ENCODE results near the gene AFDN. TPM values are rescaled to one million over a fixed set of nuclear protein-coding genes. Genes with fewer than 3 reads are reported as not detected.

The AFDN gene
- total RNA-seq, 4 donors from 2014 or later = 196 to 311 (median 224) TPM

DNA sequence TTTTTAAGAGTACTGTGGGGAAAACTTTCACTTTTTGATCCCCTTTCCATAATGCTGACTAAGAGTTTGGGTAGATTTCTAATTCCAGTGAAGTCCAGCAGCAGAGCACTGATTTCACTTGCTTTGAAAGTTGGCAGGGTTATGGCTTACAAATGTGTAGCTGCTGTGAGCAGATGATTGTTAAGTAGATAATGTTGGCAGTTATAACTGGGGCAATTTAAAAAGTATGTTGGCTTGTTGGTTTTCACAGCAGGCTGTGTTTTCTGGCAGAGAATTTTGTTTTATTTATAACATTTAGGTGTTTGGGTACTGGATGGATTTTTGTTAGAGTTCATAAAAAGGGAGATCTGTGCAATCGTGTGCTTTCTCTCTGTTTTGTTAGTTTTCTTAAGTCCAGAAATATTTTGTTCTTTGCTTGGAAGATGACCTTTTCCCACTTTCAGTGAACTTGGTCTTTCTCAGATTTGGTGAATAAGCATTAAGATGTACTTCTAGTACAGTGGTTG, 31.4 kb downstream of the AFDN start:
- 12 to 24% methylated on average over 1 of the region's 1 CpG for WGBS, 2 donors
- no peaks in the 10 kb centered on the region for H3K27me3 ChIP-seq
- no peaks in the 10 kb centered on the region for H3K36me3 ChIP-seq
- peak in 1 of 2 donors; percentile 35 for TF ChIP-seq POLR2A (IDR thresholded peaks at IDR 0.05)
- TF ChIP-seq, protein P1, sequence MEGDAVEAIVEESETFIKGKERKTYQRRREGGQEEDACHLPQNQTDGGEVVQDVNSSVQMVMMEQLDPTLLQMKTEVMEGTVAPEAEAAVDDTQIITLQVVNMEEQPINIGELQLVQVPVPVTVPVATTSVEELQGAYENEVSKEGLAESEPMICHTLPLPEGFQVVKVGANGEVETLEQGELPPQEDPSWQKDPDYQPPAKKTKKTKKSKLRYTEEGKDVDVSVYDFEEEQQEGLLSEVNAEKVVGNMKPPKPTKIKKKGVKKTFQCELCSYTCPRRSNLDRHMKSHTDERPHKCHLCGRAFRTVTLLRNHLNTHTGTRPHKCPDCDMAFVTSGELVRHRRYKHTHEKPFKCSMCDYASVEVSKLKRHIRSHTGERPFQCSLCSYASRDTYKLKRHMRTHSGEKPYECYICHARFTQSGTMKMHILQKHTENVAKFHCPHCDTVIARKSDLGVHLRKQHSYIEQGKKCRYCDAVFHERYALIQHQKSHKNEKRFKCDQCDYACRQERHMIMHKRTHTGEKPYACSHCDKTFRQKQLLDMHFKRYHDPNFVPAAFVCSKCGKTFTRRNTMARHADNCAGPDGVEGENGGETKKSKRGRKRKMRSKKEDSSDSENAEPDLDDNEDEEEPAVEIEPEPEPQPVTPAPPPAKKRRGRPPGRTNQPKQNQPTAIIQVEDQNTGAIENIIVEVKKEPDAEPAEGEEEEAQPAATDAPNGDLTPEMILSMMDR (IDR thresholded peaks at IDR 0.05) = no peak
- peaks cover 85 to 88% of the 10 kb centered on the region in 2 donors for H3K4me1 ChIP-seq
- H3K9me3 ChIP-seq = no peaks in the 10 kb centered on the region
- H3K4me3 ChIP-seq (replicated peaks in 1 of 3) = no peak overlapping the region
- DNase-seq = no peak
- peak overlapping the region; percentile 60 to 74 (median 70) for H3K27ac ChIP-seq
- intact Hi-C loops (cut with DNase I) = no loop called here

DNA sequence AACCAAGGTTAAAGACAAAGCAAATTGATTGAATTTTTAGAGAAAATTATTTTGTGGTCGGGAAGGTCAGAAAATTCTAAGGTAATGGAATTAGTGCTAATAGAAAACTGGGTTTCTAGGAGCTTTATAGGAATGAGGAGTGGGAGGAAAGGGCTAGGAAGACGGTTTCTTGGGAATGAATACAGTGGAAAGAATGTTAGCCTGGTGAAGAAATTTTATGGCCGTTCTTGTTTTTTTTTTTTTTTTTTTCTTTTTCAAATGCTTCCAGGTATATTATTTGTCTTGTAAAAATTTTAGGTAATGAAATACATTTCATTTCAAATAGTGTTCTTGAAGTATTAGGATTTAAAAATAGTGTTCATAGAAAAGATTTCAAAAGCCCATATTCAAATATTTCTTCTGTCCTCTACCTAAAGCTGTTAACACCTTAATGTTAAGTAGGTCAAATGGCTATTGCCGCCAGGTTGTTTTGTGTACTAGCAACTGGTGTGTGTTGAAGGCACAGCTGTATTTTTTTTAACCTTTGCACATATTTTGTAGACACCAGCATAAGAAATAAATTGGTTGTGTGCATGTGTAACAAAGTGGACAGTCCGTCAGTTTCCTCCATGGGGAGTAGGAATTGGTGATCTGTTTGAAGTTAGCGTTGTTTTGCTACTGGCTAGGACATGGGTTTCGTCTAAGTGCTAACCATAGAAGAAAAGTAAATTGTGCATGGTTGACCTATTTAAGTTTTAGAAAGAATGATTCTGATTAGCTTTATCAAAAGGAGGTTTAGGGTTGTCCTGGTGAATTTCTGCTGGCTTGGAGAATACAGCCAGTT, 32.3 kb downstream of the AFDN start:
- DNase-seq = no peak
- WGBS, 2 donors = 62 to 76% methylated on average over 7 of the region's 7 CpGs
- intact Hi-C loops (cut with DNase I) = no loop called here
- no peaks in the 10 kb centered on the region for H3K9me3 ChIP-seq
- TF ChIP-seq, protein P1 (IDR thresholded peaks at IDR 0.05) = no peak
- TF ChIP-seq POLR2A (IDR thresholded peaks at IDR 0.05) = no peak
- H3K27me3 ChIP-seq = no peaks in the 10 kb centered on the region
- peak overlapping the region; percentile 60 to 74 (median 70) for H3K27ac ChIP-seq
- no peaks in the 10 kb centered on the region for H3K36me3 ChIP-seq
- H3K4me3 ChIP-seq (replicated peaks in 1 of 3) = no peak overlapping the region
- H3K4me1 ChIP-seq = peaks cover 76 to 79% of the 10 kb centered on the region in 2 donors

DNA sequence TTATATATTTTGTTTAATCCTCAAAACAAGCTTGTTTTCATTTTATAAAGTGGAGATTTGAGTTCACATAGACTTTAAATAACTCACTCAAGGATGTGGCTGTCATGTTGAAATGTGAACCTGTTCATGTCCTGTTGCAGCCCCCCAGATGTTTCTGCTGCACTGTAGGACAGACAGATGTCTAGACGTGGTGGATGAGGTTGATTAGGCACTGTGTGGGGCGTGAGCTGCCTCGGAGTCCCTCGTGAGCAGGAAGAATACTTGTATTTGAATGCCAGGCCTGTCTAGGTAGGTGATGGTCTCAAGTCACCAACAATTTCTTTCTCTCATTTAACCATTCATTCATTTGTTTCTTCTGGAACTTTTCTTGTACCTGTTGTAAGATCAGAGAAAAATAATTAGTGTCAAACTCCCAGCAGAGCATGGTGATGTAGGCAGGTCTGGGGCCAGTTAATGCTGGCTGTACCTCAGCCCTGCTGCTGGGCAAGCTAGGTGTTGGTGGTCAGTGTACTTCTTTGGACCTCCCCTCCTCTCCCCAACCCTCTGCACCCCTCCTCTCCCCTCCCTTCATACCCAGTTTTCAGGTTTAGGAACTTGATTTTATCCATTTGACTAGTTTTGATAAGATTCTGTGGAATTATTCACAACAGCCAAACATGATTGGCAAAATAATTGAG, 34.0 kb downstream of the AFDN start:
- H3K4me1 ChIP-seq = peaks cover 59 to 62% of the 10 kb centered on the region in 2 donors
- H3K27me3 ChIP-seq = no peaks in the 10 kb centered on the region
- TF ChIP-seq, protein P1 (IDR thresholded peaks at IDR 0.05) = no peak
- no peak for TF ChIP-seq POLR2A (IDR thresholded peaks at IDR 0.05)
- intact Hi-C loops (cut with DNase I) = no loop called here
- DNase-seq = peak in 1 of 2 donors; percentile 36
- no peaks in the 10 kb centered on the region for H3K9me3 ChIP-seq
- no peak overlapping the region for H3K4me3 ChIP-seq (replicated peaks in 1 of 3)
- peak overlapping the region; percentile 60 to 74 (median 70) for H3K27ac ChIP-seq
- WGBS, 2 donors = 64 to 70% methylated on average over 4 of the region's 4 CpGs
- H3K36me3 ChIP-seq = no peaks in the 10 kb centered on the region

DNA sequence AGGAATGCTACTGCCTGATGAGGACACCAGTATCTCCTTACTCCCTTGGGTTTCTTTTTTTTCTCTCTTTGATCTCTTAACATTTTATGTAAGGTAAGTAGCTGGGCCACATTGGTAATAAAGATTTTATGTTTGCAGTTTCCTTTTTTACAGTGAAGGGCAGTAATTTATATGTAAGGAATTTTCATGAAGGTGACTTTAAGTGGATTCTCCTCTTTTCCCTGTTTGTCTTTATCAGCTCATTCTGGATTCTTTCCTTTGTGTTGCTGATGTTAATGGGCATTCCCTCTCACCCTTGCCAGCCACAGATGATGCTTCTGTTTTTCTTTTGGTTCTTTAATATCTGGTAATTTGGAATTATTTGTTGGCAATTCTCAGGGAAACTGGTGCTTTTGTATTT, 34.7 kb downstream of the AFDN start:
- DNase-seq = no peak
- no peaks in the 10 kb centered on the region for H3K9me3 ChIP-seq
- peaks cover 52 to 55% of the 10 kb centered on the region in 2 donors for H3K4me1 ChIP-seq
- intact Hi-C loops (cut with DNase I) = no loop called here
- TF ChIP-seq, protein P1 (IDR thresholded peaks at IDR 0.05) = no peak
- TF ChIP-seq POLR2A (IDR thresholded peaks at IDR 0.05) = no peak
- H3K27me3 ChIP-seq = no peaks in the 10 kb centered on the region
- H3K4me3 ChIP-seq (replicated peaks in 1 of 3) = no peak overlapping the region
- peak overlapping the region in 1 of 3 donors; percentile 70 for H3K27ac ChIP-seq
- no peaks in the 10 kb centered on the region for H3K36me3 ChIP-seq

DNA sequence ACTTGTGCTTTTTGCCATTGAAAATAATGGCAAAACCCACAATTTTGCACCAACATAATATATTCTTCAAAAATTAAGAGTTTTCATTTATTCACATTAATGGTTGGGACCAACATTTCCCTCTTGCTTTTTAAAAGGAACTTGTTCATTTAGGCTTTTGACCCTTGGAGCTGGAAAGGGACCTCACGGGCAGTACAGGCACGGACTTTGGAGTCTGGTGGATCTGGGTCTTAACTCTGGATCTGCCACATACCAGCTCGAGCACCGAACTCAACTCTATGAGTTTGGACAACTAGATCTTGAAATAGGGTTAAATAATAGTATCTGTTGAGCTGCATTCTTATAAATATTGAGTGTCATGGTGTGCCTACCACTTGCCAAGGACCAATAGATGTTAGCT, 37.2 kb downstream of the AFDN start:
- Histone ChIP-seq H3K4me1 (peaks cover 30 to 33% of the 10 kb centered on the region in 2 donors), H3K27ac (no peak overlapping the region), H3K9me3 (no peaks in the 10 kb centered on the region), H3K36me3 (no peaks in the 10 kb centered on the region), H3K4me3 (replicated peaks in 1 of 3) (no peak overlapping the region), H3K27me3 (no peaks in the 10 kb centered on the region)
- TF ChIP-seq POLR2A (IDR thresholded peaks at IDR 0.05) = no peak
- TF ChIP-seq, protein P1 (IDR thresholded peaks at IDR 0.05) = no peak
- DNase-seq = no peak
- intact Hi-C loops (cut with DNase I) = no loop called here
- WGBS, 2 donors = 97 to 98% methylated on average over 4 of the region's 4 CpGs

All from thyroid gland (tissue), 4 donors.